ENCODE data around the gene ARHGAP44. TPM values are rescaled to one million over a fixed set of nuclear protein-coding genes. Genes with fewer than 3 reads are reported as not detected.

The ARHGAP44 gene
- total and polyA plus RNA-seq, 2 of the 4 experiments (the other 2 are of a cell fraction) = 0.54 to 1.0 TPM

GRCh38 chr17:12765548-12765947 is 23.8 kb upstream of the ARHGAP44 start:
- Histone ChIP-seq H2AK5ac (ENCODE audit: low read depth, low read length) (no peak overlapping the region), H3K18ac (ENCODE audit: low read depth, low read length) (no peak overlapping the region), H2BK20ac (ENCODE audit: low read depth, low read length) (no peak overlapping the region), H3K4ac (ENCODE audit: low read depth, low read length) (no peak overlapping the region), H3K4me2 (ENCODE audit: low read depth, low read length) (no peak overlapping the region), H3K4me1 (ENCODE audit: control insufficient read depth, insufficient read depth, low read length) (no peaks in the 10 kb centered on the region), H2BK15ac (ENCODE audit: low read depth, low read length) (no peak overlapping the region), H4K91ac (ENCODE audit: insufficient read depth, low read depth, low read length) (no peak overlapping the region), H3K23ac (ENCODE audit: low read depth, low read length) (no peak overlapping the region), H2BK120ac (ENCODE audit: low read depth, low read length) (no peak overlapping the region), H4K5ac (ENCODE audit: low read depth, low read length) (no peak overlapping the region), H3K56ac (ENCODE audit: extremely low read depth, insufficient read depth, low read length) (no peak overlapping the region), H2AK9ac (replicated peaks; ENCODE audit: low read depth, low read length, poor library complexity) (no peak overlapping the region), H3K14ac (replicated peaks; ENCODE audit: low read depth, low read length) (no peak overlapping the region), H2AFZ (replicated peaks; ENCODE audit: low read length, poor library complexity) (no peak overlapping the region), H3K79me1 (ENCODE audit: low read depth in 1 of 2, low read length in 2 of 2) (no peaks in the 10 kb centered on the region), H3K9me1 (ENCODE audit: insufficient read depth, low read length) (no peaks in the 10 kb centered on the region; the same call in 1 of the 2 replicates), H3K36me3 (ENCODE audit: control insufficient read depth, insufficient read depth, low read length) (peaks cover 10% of the 10 kb centered on the region), H3K9me3 (ENCODE audit: control insufficient read depth, insufficient read depth, low read length) (no peaks in the 10 kb centered on the region), H4K8ac (ENCODE audit: low read depth in 2 of 2, low read length in 2 of 2) (no peak overlapping the region), H3K27ac (ENCODE audit: insufficient read depth, low read length) (no peak overlapping the region), H3K27me3 (ENCODE audit: control insufficient read depth, insufficient read depth, low read length) (no peaks in the 10 kb centered on the region), H3K9ac (ENCODE audit: low read depth, low read length) (no peak overlapping the region), H2BK5ac (ENCODE audit: low read depth, low read length, poor library complexity, severe bottlenecking) (no peak overlapping the region), H3K4me3 (ENCODE audit: insufficient read depth, low read depth, low read length) (no peak overlapping the region), H4K20me1 (ENCODE audit: insufficient read depth, low read length) (no peaks in the 10 kb centered on the region)
- DNase-seq (peak; percentile 96), ATAC-seq (ENCODE audit: low read depth) (peak; percentile 96)
- in situ Hi-C loops (cut with MboI; ENCODE audit: low sequenced_read_pairs) (no loop called here), intact Hi-C loops (cut with micrococcal nuclease) (no loop called here), dilution Hi-C loops (cut with HindIII; ENCODE audit: low sequenced_read_pairs, unreplicated experiment) (no loop called here)
- no TSS peak for BruUV-seq (replicated peaks)
- ChIA-PET CTCF (interaction anchor here (0.5 to 1.2 kb wide), 4 partner anchors 18 to 489 kb away, joined by 3 to 4 read pairs (median 4); no protein-coding TSS in a partner anchor), POLR2A (ENCODE audit: unreplicated experiment) (interaction anchor here (0.5 to 0.6 kb wide), 2 partner anchors 46 to 78 kb away, joined by 4 to 20 read pairs; no protein-coding TSS in a partner anchor)
- WGBS, 2 experiments (ENCODE audit: extremely low coverage in 2 of 2, insufficient read length in 1 of 2) = no CpG with 5 or more reads among the region's 6 CpGs
- no peak for TF ChIP-seq ELK1 (IDR thresholded peaks at IDR 0.05; ENCODE audit: borderline replicate concordance, low read depth, low read length)
- TF ChIP-seq SMC3 (IDR thresholded peaks at IDR 0.05; ENCODE audit: low read depth, low read length) = no peak
- no peak for TF ChIP-seq RCOR1 (IDR thresholded peaks at IDR 0.05; ENCODE audit: insufficient replicate concordance, low read length)
- TF ChIP-seq BHLHE40 (IDR thresholded peaks at IDR 0.05; ENCODE audit: low read depth, low read length) = no peak
- TF ChIP-seq MAZ (IDR thresholded peaks at IDR 0.05; ENCODE audit: borderline replicate concordance, low read depth, low read length) = no peak
- peak; percentile 96 for TF ChIP-seq FOS (IDR thresholded peaks at IDR 0.05; ENCODE audit: low read depth, low read length)
- TF ChIP-seq, protein P1, sequence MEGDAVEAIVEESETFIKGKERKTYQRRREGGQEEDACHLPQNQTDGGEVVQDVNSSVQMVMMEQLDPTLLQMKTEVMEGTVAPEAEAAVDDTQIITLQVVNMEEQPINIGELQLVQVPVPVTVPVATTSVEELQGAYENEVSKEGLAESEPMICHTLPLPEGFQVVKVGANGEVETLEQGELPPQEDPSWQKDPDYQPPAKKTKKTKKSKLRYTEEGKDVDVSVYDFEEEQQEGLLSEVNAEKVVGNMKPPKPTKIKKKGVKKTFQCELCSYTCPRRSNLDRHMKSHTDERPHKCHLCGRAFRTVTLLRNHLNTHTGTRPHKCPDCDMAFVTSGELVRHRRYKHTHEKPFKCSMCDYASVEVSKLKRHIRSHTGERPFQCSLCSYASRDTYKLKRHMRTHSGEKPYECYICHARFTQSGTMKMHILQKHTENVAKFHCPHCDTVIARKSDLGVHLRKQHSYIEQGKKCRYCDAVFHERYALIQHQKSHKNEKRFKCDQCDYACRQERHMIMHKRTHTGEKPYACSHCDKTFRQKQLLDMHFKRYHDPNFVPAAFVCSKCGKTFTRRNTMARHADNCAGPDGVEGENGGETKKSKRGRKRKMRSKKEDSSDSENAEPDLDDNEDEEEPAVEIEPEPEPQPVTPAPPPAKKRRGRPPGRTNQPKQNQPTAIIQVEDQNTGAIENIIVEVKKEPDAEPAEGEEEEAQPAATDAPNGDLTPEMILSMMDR (conservative IDR thresholded peaks at IDR 0.05; ENCODE audit: low read depth, low read length) = no peak
- no peak for TF ChIP-seq RFX5 (IDR thresholded peaks at IDR 0.05; ENCODE audit: low read depth, low read length)
- 0 out of 2 replicates have a peak, but pooled peaks have one; percentile 29 for TF ChIP-seq CEBPB (IDR thresholded peaks at IDR 0.05; ENCODE audit: low read depth, low read length)

Data from IMR-90 (cell line).